PC-9 (cell line): ENCODE results near the gene TRPM8.

Experiments
- CTCF ChIP-seq: fragments of 200-600 bp; sonication (generic); conservative IDR thresholded peaks from 2 replicates; pipeline ENCODE4 v1.6.1; 2017; ENCODE audit warnings: mixed run types, antibody characterized with exemption, mild to moderate bottlenecking, moderate library complexity
- EZH2 ChIP-seq: fragments of 200-600 bp; sonication (generic); IDR thresholded peaks from 2 replicates; pipeline ENCODE4 v1.8.0; 2017; ENCODE audit warnings: antibody characterized with exemption, low read depth

GRCh38 chr2:234048049-234048448 lies 130.9 kb downstream of the TRPM8 start:
- no peak for TF ChIP-seq EZH2
- TF ChIP-seq CTCF = no peak
